GM23338 (cell line): Measurements from ENCODE around the gene PXT1. TPM values are rescaled to one million over a fixed set of nuclear protein-coding genes. Genes with fewer than 3 reads are reported as not detected.

Source experiments
- ATAC-seq: fragments of 200-7000 bp; cut with Tn5 transposase; 3 replicates; pipeline ENCODE4 v1.9.1; 2020
- DNase-seq: peaks from one replicate; pipeline ENCODE4 v3.0.0-alpha.2; 2015; ENCODE audit warnings: low spot score
- H2AFZ ChIP-seq: fragments of 200-600 bp; sonication (generic); 2 replicates; pipeline ENCODE4 v1.8.0; 2016; ENCODE audit warnings: antibody characterized with exemption, mild to moderate bottlenecking, moderate library complexity
- H3F3A ChIP-seq: fragments of 200-600 bp; sonication (generic); replicated peaks from 2 replicates; pipeline ENCODE4 v1.8.0; 2017; ENCODE audit warnings: antibody characterized with exemption, mixed run types, low read depth
- H3K27ac ChIP-seq: fragments of 200-600 bp; sonication (generic); 2 replicates; pipeline ENCODE4 v1.6.1; 2016; ENCODE audit warnings: low read depth
- H3K27me3 ChIP-seq: fragments of 200-600 bp; sonication (generic); 2 replicates; pipeline ENCODE4 v1.8.0; 2016; ENCODE audit warnings: mild to moderate bottlenecking, mixed run types, moderate library complexity; ENCODE audit not compliant: insufficient read depth
- H3K36me3 ChIP-seq: fragments of 200-600 bp; sonication (generic); 2 replicates; pipeline ENCODE4 v1.8.0; 2016; ENCODE audit warnings: mild to moderate bottlenecking; ENCODE audit not compliant: insufficient read depth
- H3K4me1 ChIP-seq: fragments of 200-600 bp; sonication (generic); 2 replicates; pipeline ENCODE4 v1.8.0; 2016; ENCODE audit warnings: mild to moderate bottlenecking, moderate library complexity; ENCODE audit not compliant: insufficient read depth
- H3K4me2 ChIP-seq: fragments of 200-600 bp; sonication (generic); 2 replicates; pipeline ENCODE4 v1.7.1; 2017; ENCODE audit warnings: mixed run types
- H3K4me3 ChIP-seq: fragments of 200-600 bp; sonication (generic); 2 replicates; pipeline ENCODE4 v1.6.1; 2016; ENCODE audit warnings: mixed run types
- H3K79me2 ChIP-seq: fragments of 200-600 bp; sonication (generic); replicated peaks from 2 replicates; pipeline ENCODE4 v1.8.0; 2017; ENCODE audit warnings: mild to moderate bottlenecking; ENCODE audit not compliant: insufficient read depth
- H3K9me2 ChIP-seq: fragments of 200-600 bp; sonication (generic); 2 replicates; pipeline ENCODE4 v1.8.0; 2017; ENCODE audit not compliant: insufficient read depth
- H4K20me1 ChIP-seq: fragments of 200-600 bp; sonication (generic); replicated peaks from 2 replicates; pipeline ENCODE4 v1.8.0; 2017; ENCODE audit warnings: mild to moderate bottlenecking; ENCODE audit not compliant: insufficient read depth
- H3K27ac Mint-ChIP-seq: 2 replicates; pipeline ENCODE4 v1.8.0; 2020; ENCODE audit warnings: inconsistent platforms, mild to moderate bottlenecking, moderate library complexity, mixed read lengths
- H3K27me3 Mint-ChIP-seq: 3 replicates; pipeline ENCODE4 v1.8.0; 2022; ENCODE audit warnings: low read depth, mild to moderate bottlenecking, moderate library complexity, mixed read lengths, inconsistent platforms; ENCODE audit not compliant: insufficient read depth, poor library complexity
- H3K36me3 Mint-ChIP-seq: 3 replicates; pipeline ENCODE4 v1.8.0; 2021; ENCODE audit warnings: low read depth, mild to moderate bottlenecking, inconsistent platforms, moderate library complexity, mixed read lengths
- H3K4me1 Mint-ChIP-seq: 3 replicates; pipeline ENCODE4 v1.8.0; 2020; ENCODE audit warnings: mild to moderate bottlenecking, inconsistent platforms, mixed read lengths
- H3K4me3 Mint-ChIP-seq: 3 replicates; pipeline ENCODE4 v1.8.0; 2021; ENCODE audit warnings: moderate library complexity, mild to moderate bottlenecking, inconsistent platforms, mixed read lengths
- H3K9me3 Mint-ChIP-seq: 3 replicates; pipeline ENCODE4 v1.8.0; 2020; ENCODE audit warnings: moderate library complexity, mild to moderate bottlenecking, inconsistent platforms, mixed read lengths
- CREB1 ChIP-seq: fragments of 250-450 bp; sonication (Bioruptor Pico); IDR thresholded peaks from 2 replicates; pipeline ENCODE4 v1.5.0; 2020; ENCODE audit warnings: low read depth, mild to moderate bottlenecking, moderate library complexity
- ETS1 ChIP-seq: IDR thresholded peaks from 2 replicates; pipeline ENCODE4 v1.6.1; 2016; ENCODE audit warnings: antibody characterized with exemption
- EZH2 ChIP-seq: fragments of 200-600 bp; sonication (generic); IDR thresholded peaks from one replicate; pipeline ENCODE4 v1.8.0; 2017; ENCODE audit warnings: antibody characterized with exemption, mild to moderate bottlenecking, low read depth; ENCODE audit not compliant: unreplicated experiment
- EZH2phosphoT487 ChIP-seq: fragments of 200-600 bp; sonication (generic); IDR thresholded peaks from one replicate; pipeline ENCODE4 v1.8.1; 2018; ENCODE audit warnings: antibody characterized with exemption; ENCODE audit not compliant: unreplicated experiment
- NANOG ChIP-seq: IDR thresholded peaks from 2 replicates; pipeline ENCODE4 v1.6.1; 2016; ENCODE audit warnings: antibody characterized with exemption, borderline replicate concordance
- POLR2AphosphoS5 ChIP-seq: IDR thresholded peaks from 2 replicates; pipeline ENCODE4 v1.6.1; 2016; ENCODE audit warnings: antibody characterized with exemption, low read depth
- STAT1 ChIP-seq: IDR thresholded peaks from one replicate; pipeline ENCODE4 v1.6.1; 2016; ENCODE audit warnings: antibody characterized with exemption; ENCODE audit not compliant: unreplicated experiment
- ZNF114 ChIP-seq: fragments of 250-450 bp; sonication (Bioruptor Pico); IDR thresholded peaks from 2 replicates; pipeline ENCODE4 v1.5.0; 2020; ENCODE audit warnings: mild to moderate bottlenecking, moderate library complexity
- ZNF331 ChIP-seq: fragments of 250-450 bp; sonication (Bioruptor Pico); IDR thresholded peaks from 2 replicates; pipeline ENCODE4 v1.5.0; 2020; ENCODE audit warnings: low read depth, mild to moderate bottlenecking, moderate library complexity
- ZNF462 ChIP-seq: fragments of 250-450 bp; sonication (Bioruptor Pico); IDR thresholded peaks from 2 replicates; pipeline ENCODE4 v1.5.0; 2020; ENCODE audit warnings: mild to moderate bottlenecking, moderate library complexity
- polyA plus RNA-seq: library from polyadenylated mRNA; unstranded; fragments of >200 nt; fragmentation: Nextera tagmentation; extraction: Ambion mirVana; gene quantifications from 2 replicates; pipeline ENCODE4 v1.2.1, GENCODE V29; 2016
- total RNA-seq: library from RNA; depleted of rRNA; stranded (reverse); fragments of >200 nt; shearing (Covaris generic); gene quantifications from 2 replicates; pipeline ENCODE4 v1.2.3, GENCODE V29; 2014
- TF ChIP-seq, protein P1 (sequence below), 2 experiments: fragments of 200-600 bp in 1 of 2; sonication (generic) in 1 of 2; conservative IDR thresholded peaks; 2 replicates each; pipeline versions ENCODE4 v1.5.1 to v1.6.1; 2016 to 2017; ENCODE audit warnings: antibody characterized with exemption in 2 of 2, low read depth in 2 of 2, mild to moderate bottlenecking in 2 of 2, moderate library complexity in 1 of 2

The PXT1 gene
- total and polyA plus RNA-seq, 2 experiments from 2014 or later = 0.14 TPM; not detected in 1

DNA sequence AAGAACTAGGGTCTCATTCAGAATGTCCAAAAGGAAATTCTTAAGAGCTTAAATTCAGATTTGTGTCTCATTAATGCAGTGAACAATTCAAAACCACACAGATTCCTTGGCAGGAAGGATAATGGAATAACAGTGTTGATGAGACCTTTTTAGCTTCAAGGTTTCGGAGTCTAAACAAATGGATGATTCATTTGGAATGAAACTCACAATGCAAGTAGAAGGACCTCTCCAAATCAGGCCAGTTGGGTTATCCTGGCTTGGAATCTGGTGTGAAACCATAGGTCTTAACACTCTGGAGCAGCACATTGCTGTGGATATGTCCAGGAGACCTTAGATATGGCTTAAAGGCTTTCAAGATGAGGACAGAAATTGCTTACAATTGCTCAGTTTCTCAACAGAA lies 45.0 kb upstream of the PXT1 start:
- H3K4me3 Mint-ChIP-seq = no peak overlapping the region
- no peaks in the 10 kb centered on the region for H3K27me3 ChIP-seq
- peaks cover 4% of the 10 kb centered on the region for H4K20me1 ChIP-seq
- TF ChIP-seq ZNF114 (CRISPR knock-in tag) (no peak), NANOG (no peak), CREB1 (no peak), ZNF331 (CRISPR knock-in tag) (no peak), ETS1 (no peak), STAT1 (no peak), EZH2 (no peak), EZH2phosphoT487 (no peak), ZNF462 (CRISPR knock-in tag) (no peak), POLR2AphosphoS5 (no peak)
- TF ChIP-seq, protein P1, sequence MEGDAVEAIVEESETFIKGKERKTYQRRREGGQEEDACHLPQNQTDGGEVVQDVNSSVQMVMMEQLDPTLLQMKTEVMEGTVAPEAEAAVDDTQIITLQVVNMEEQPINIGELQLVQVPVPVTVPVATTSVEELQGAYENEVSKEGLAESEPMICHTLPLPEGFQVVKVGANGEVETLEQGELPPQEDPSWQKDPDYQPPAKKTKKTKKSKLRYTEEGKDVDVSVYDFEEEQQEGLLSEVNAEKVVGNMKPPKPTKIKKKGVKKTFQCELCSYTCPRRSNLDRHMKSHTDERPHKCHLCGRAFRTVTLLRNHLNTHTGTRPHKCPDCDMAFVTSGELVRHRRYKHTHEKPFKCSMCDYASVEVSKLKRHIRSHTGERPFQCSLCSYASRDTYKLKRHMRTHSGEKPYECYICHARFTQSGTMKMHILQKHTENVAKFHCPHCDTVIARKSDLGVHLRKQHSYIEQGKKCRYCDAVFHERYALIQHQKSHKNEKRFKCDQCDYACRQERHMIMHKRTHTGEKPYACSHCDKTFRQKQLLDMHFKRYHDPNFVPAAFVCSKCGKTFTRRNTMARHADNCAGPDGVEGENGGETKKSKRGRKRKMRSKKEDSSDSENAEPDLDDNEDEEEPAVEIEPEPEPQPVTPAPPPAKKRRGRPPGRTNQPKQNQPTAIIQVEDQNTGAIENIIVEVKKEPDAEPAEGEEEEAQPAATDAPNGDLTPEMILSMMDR (conservative IDR thresholded peaks at IDR 0.05; ENCODE audit: low read depth in 2 of 2) = no peak
- no peaks in the 10 kb centered on the region for H3K79me2 ChIP-seq
- DNase-seq = no peak
- no peaks in the 10 kb centered on the region for H3K9me2 ChIP-seq
- H3F3A ChIP-seq = no peaks in the 10 kb centered on the region
- no peak overlapping the region for H3K4me3 ChIP-seq
- H3K27ac Mint-ChIP-seq = no peak overlapping the region
- no peaks in the 10 kb centered on the region for H3K27me3 Mint-ChIP-seq
- H3K4me2 ChIP-seq = no peak overlapping the region
- H3K27ac ChIP-seq = no peak overlapping the region
- ATAC-seq = no peak
- 0 out of 2 replicates have a peak, but pooled peaks cover 14% of the 10 kb centered on the region for H3K36me3 ChIP-seq
- peaks cover 11% of the 10 kb centered on the region for H3K4me1 Mint-ChIP-seq
- H3K9me3 Mint-ChIP-seq = no peaks in the 10 kb centered on the region
- 0 out of 2 replicates have a peak, but pooled peaks cover 7% of the 10 kb centered on the region for H3K4me1 ChIP-seq
- H2AFZ ChIP-seq = no peak overlapping the region
- peaks cover 27% of the 10 kb centered on the region for H3K36me3 Mint-ChIP-seq
